Hair follicular keratinocyte (primary cell): ENCODE results near the gene NEXN. TPM values are rescaled to one million over a fixed set of nuclear protein-coding genes. Genes with fewer than 3 reads are reported as not detected.

Experiments
- total RNA-seq: library from RNA; depleted of rRNA; stranded (reverse); fragments of >200 nt; gene quantifications from 2 replicates; pipeline ENCODE4 v1.2.3, GENCODE V29; 2015

NEXN gene
- 0.94 and 1.3 TPM in 2 replicates for total RNA-seq

GRCh38 chr1:77888081-77888780 lies at the start of gene NEXN:
Gene NEXN, plus strand, starts transcription at chr1:77888624. Its CDS starts 27,483 bp downstream, at chr1:77916107.

GRCh38 chr1:77978969-77979876 lies 90.8 kb downstream of the NEXN start, which contains the start of gene FUBP1:
Gene FUBP1, minus strand, starts transcription at chr1:77979072. Its CDS starts 68 bp downstream, at chr1:77979004.

Other genes starting within 250 kb of the NEXN start
- 43.8 and 44.8 TPM in 2 replicates for gene ZZZ3, start 206.0 kb upstream of the NEXN start, total RNA-seq
- 26.6 and 27.0 TPM in 2 replicates for gene USP33, start 128.8 kb upstream of the NEXN start, total RNA-seq
- gene MIGA1, start 109.0 kb upstream of the NEXN start, total RNA-seq, result 6.2 and 8.7 TPM in 2 replicates
- gene FUBP1, start 90.4 kb downstream of the NEXN start, total RNA-seq, result 67.5 and 97.4 TPM in 2 replicates
- 8.0 and 11.8 TPM in 2 replicates for gene DNAJB4, start 116.3 kb downstream of the NEXN start, total RNA-seq
- 1.9 and 3.0 TPM in 2 replicates for gene GIPC2, start 157.3 kb downstream of the NEXN start, total RNA-seq